ENCODE measurements around the gene C6orf62.
"Not testable (repeated sequence)": the region's sequence is repeated elsewhere in the genome, so short reads cannot be mapped to it uniquely, and the experiment has no call there.

Gene C6orf62

GRCh38 chr6:24668997-24669361 is 50.0 kb downstream of the C6orf62 start:
- Histone ChIP-seq H3K27ac (no peak overlapping the region), H2AFZ (no peak overlapping the region)

DNA sequence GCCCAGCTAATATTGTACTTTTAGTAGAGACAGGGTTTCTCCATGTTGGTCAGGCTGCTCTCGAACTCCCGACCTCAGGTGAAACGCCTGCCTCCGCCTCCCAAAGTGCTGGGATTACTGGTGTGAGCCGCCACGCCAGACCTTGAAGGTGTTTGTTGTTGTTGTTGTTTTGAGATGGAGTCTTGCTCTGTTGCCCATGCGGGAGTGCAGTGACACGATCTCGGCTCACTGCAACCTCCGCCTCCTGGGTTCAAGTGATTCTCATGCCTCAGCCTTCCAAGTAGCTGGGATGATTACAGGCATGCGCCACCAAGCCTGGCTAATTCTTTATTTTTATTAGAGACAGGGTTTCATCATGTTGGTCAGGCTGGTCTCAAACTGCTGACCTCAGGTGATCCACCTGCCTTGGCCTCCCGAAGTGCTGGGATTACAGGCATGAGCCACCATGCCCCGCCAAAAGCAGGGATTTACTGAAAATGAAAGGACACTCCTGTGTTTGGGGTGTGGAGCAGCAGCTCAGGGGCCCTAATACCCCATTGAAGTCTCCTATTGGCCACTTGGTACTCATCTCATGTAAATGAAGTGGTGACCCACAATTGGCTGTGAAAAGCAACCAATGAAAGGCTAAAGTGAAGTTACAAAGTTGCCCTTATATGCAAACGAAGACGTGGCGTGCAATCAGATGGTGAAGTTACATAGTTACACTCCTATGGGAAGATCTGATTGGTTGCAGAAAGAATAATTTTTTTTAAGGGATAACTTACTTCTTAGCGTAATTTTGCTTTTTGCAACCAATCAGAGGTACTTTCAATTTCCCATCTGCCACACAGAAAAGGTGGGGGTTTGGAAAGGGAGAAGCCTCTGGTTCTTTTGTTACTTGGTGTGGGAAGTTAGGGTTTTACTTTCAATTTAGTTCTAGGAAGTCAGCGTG is 50.6 kb downstream of the C6orf62 start:
- not testable (repeated sequence) for H3K9ac ChIP-seq; H3K27me3 ChIP-seq (ENCODE audit: control insufficient read depth, insufficient read depth, low read length)

More at GRCh38 chr6:24668997-24669361, 50.0 kb downstream of the C6orf62 start:
- no peaks in the 10 kb centered on the region for H3K36me3 ChIP-seq (ENCODE audit: control insufficient read depth, insufficient read depth, low read length)
- H3K27me3 ChIP-seq (ENCODE audit: control insufficient read depth, insufficient read depth, low read length) = no peaks in the 10 kb centered on the region
- H3K9ac ChIP-seq = no peak overlapping the region
- TF ChIP-seq, protein P1, sequence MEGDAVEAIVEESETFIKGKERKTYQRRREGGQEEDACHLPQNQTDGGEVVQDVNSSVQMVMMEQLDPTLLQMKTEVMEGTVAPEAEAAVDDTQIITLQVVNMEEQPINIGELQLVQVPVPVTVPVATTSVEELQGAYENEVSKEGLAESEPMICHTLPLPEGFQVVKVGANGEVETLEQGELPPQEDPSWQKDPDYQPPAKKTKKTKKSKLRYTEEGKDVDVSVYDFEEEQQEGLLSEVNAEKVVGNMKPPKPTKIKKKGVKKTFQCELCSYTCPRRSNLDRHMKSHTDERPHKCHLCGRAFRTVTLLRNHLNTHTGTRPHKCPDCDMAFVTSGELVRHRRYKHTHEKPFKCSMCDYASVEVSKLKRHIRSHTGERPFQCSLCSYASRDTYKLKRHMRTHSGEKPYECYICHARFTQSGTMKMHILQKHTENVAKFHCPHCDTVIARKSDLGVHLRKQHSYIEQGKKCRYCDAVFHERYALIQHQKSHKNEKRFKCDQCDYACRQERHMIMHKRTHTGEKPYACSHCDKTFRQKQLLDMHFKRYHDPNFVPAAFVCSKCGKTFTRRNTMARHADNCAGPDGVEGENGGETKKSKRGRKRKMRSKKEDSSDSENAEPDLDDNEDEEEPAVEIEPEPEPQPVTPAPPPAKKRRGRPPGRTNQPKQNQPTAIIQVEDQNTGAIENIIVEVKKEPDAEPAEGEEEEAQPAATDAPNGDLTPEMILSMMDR (IDR thresholded peaks at IDR 0.05) = no peak
- H3K79me2 ChIP-seq = peaks cover 18% of the 10 kb centered on the region
- no peak overlapping the region for H3K4me2 ChIP-seq (ENCODE audit: low read length)
- no peaks in the 10 kb centered on the region for H3K9me3 ChIP-seq (ENCODE audit: control insufficient read depth, low read length)
- peaks cover 13% of the 10 kb centered on the region for H3K4me1 ChIP-seq
- no peak overlapping the region for H3K4me3 ChIP-seq (ENCODE audit: low read depth, low read length)

GRCh38 chr6:24667378-24667803 is 51.6 kb downstream of the C6orf62 start:
- Histone ChIP-seq H3K4me1 (peaks cover 13% of the 10 kb centered on the region), H3K36me3 (ENCODE audit: control insufficient read depth, insufficient read depth, low read length) (no peaks in the 10 kb centered on the region), H3K4me2 (ENCODE audit: low read length) (peak overlapping the region; percentile 85), H2AFZ (peak overlapping the region; percentile 100), H3K9ac (peak overlapping the region; percentile 58), H3K27ac (peak overlapping the region; percentile 88), H3K9me3 (ENCODE audit: control insufficient read depth, low read length) (no peaks in the 10 kb centered on the region), H3K27me3 (ENCODE audit: control insufficient read depth, insufficient read depth, low read length) (no peaks in the 10 kb centered on the region), H3K4me3 (ENCODE audit: low read depth, low read length) (peak overlapping the region; percentile 91), H3K79me2 (peaks cover 18% of the 10 kb centered on the region)
- TF ChIP-seq, protein P1 (IDR thresholded peaks at IDR 0.05) = no peak

More for the DNA sequence above, 50.6 kb downstream of the C6orf62 start:
- H3K4me3 ChIP-seq (ENCODE audit: low read depth, low read length); H3K36me3 ChIP-seq (ENCODE audit: control insufficient read depth, insufficient read depth, low read length); H2AFZ ChIP-seq; H3K4me2 ChIP-seq (ENCODE audit: low read length); H3K9me3 ChIP-seq (ENCODE audit: control insufficient read depth, low read length); H3K27ac ChIP-seq: not testable (repeated sequence)
- Histone ChIP-seq H3K79me2 (peaks cover 18% of the 10 kb centered on the region), H3K4me1 (peaks cover 13% of the 10 kb centered on the region)

DNA sequence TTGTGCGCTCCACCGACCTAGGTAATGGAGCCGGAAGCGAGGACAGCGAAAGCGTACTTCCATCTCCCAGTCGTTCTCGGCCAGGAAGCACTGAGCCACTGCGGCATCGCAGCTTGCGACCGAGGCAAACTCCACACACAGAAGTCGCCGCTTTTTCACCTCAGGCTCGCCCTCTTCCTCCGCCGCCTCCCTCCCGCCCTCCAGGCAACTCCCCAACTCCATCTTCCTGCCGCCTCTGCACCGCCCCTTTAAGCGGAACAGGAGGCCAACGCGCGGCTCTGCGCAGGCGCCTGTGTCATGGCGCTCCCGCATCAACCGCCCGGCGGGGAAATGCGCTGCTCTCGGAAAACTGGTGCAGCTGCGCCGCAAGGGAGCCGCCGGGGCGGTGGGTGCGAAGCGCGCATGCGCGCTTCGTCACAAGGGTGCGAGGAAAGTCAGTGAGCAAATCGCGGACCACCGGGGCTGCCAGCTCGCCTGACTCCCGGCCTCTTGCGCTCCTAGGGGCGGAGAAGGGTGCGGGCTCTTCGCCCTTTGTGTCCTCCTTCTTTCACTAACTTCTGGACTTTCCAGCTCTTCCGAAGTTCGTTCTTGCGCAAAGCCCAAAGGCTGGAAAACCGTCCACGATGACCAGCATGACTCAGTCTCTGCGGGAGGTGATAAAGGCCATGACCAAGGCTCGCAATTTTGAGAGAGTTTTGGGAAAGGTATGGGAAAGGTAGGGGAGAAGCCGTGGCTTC is 52.1 kb downstream of the C6orf62 start, which contains the start of the genes ACOT13 and TDP2:
ACOT13 (plus strand) TSS at position 437 of the 737 bp plus-strand sequence; CDS start at position 624, 187 bp downstream.
TDP2 (minus strand) TSS at position 259 of the 737 bp plus-strand sequence; CDS start at position 222, 37 bp downstream.
- Histone ChIP-seq H3K4me2 (ENCODE audit: low read length) (peak within 1 kb of the TSS; percentile 85), H3K9ac (peak within 1 kb of the TSS; percentile 58), H3K36me3 (ENCODE audit: control insufficient read depth, insufficient read depth, low read length) (no peaks in the 10 kb centered on the region), H3K9me3 (ENCODE audit: control insufficient read depth, low read length) (no peaks in the 10 kb centered on the region), H3K79me2 (peaks cover 18% of the 10 kb centered on the region), H3K4me1 (peaks cover 13% of the 10 kb centered on the region), H3K4me3 (ENCODE audit: low read depth, low read length) (peak within 1 kb of the TSS; percentile 91), H3K27ac (peak within 1 kb of the TSS; percentile 88), H2AFZ (peak within 1 kb of the TSS; percentile 100), H3K27me3 (ENCODE audit: control insufficient read depth, insufficient read depth, low read length) (no peaks in the 10 kb centered on the region)
- TF ChIP-seq, protein P1 (IDR thresholded peaks at IDR 0.05) = peak; percentile 56

All from parathyroid adenoma (tissue), 2 donors.